Measurements from ENCODE around the gene TMPRSS11E.

GRCh38 chr4:68489338-68489737, 42.1 kb downstream of the TMPRSS11E start:
- TF ChIP-seq CTCF (IDR thresholded peaks at IDR 0.05; ENCODE audit: insufficient read depth, low read depth, low read length) (no peak), EZH2 (IDR thresholded peaks at IDR 0.05; ENCODE audit: insufficient read depth, low read length) (no peak)

All from astrocyte (in vitro differentiated cells and primary cell).